Mucosa of descending colon (tissue), 3 donors: Measurements from ENCODE around the gene SSR4. TPM values are rescaled to one million over a fixed set of nuclear protein-coding genes. Genes with fewer than 3 reads are reported as not detected.

ENCODE experiments used
- ATAC-seq: fragments of 200-7000 bp; cut with Tn5 transposase; one replicate; pipeline ENCODE4 v1.9.1; 2020; ENCODE audit warnings: mild to moderate bottlenecking, moderate library complexity
- DNase-seq, 3 donors: peaks; one replicate each; pipeline ENCODE4 v3.0.0-alpha.2; 2020
- H3K36me3 ChIP-seq: fragments of 200-600 bp; one replicate; pipeline ENCODE4 v1.8.0; 2021; ENCODE audit warnings: low read depth, mild to moderate bottlenecking
- H3K4me1 ChIP-seq: fragments of 200-600 bp; one replicate; pipeline ENCODE4 v1.8.0; 2021; ENCODE audit warnings: low read depth, mild to moderate bottlenecking
- H3K4me3 ChIP-seq: fragments of 200-600 bp; one replicate; pipeline ENCODE4 v1.8.0; 2021; ENCODE audit warnings: mild to moderate bottlenecking
- H3K9me3 ChIP-seq: fragments of 200-600 bp; one replicate; pipeline ENCODE4 v1.8.0; 2021; ENCODE audit warnings: mild to moderate bottlenecking
- intact Hi-C, 2 donors: fragments of 100-400 bp; cut with DNase I in 1 of 2; cut with micrococcal nuclease in 1 of 2; formaldehyde crosslinking; loops; one replicate each; pipeline versions ENCODE4 v1.11.0 to v1.11.1; 2022; cut with DNase I, micrococcal nuclease
- total RNA-seq, 3 donors: library from RNA; stranded (reverse); fragmentation: NEBNext Ultra II Directional in 2 of 3; extraction: Animal tissue kit (Norgen Biotek cat#: 25700) in 2 of 3; gene quantifications; one replicate each; pipeline versions ENCODE4 v1.2.1 to v1.2.4, GENCODE V29; 2021 to 2023
- TF ChIP-seq, protein P1 (sequence below): fragments of 200-600 bp; IDR thresholded peaks from one replicate; pipeline ENCODE4 v1.8.0; 2022; ENCODE audit warnings: antibody characterized with exemption, mild to moderate bottlenecking
- donor health status: DM: no; HTN: no; CAD: no; lungs with moderate emphysema.
- donor health status: DM: no; HTN: no; CAD: no.
- donor health status: DM: no; HTN: yes; CAD: no.

Gene SSR4
- total RNA-seq, 3 donors from 2014 or later = 129 to 297 (median 174) TPM

GRCh38 chrX:153844509-153845082 is 50.1 kb downstream of the SSR4 start:
- no peaks in the 10 kb centered on the region for H3K9me3 ChIP-seq
- no peak for DNase-seq

DNA sequence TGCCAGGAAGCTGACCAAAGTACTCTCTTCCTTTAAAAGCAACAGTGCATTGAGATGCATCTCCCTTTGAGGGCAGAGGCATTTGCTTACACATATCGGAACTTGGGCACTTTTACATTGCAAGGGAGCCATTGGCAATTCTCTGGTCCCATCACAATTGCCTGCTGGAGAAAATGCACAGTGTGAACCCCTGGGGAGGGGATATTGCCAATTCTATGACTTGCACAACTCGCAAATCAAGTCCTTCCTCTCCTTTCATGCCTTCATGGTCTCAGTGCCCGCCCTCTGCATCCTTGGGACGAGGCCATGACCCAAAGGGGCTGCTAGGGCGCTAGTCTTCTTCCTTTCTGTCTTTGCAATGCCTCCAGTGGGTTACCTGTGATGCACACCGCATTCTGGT is 50.7 kb downstream of the SSR4 start:
- intact Hi-C loops = no loop called here
- no peak for ATAC-seq
- Histone ChIP-seq H3K4me3 (no peak overlapping the region), H3K9me3 (no peaks in the 10 kb centered on the region), H3K36me3 (no peaks in the 10 kb centered on the region), H3K4me1 (no peaks in the 10 kb centered on the region)
- DNase-seq = no peak
- TF ChIP-seq, protein P1, sequence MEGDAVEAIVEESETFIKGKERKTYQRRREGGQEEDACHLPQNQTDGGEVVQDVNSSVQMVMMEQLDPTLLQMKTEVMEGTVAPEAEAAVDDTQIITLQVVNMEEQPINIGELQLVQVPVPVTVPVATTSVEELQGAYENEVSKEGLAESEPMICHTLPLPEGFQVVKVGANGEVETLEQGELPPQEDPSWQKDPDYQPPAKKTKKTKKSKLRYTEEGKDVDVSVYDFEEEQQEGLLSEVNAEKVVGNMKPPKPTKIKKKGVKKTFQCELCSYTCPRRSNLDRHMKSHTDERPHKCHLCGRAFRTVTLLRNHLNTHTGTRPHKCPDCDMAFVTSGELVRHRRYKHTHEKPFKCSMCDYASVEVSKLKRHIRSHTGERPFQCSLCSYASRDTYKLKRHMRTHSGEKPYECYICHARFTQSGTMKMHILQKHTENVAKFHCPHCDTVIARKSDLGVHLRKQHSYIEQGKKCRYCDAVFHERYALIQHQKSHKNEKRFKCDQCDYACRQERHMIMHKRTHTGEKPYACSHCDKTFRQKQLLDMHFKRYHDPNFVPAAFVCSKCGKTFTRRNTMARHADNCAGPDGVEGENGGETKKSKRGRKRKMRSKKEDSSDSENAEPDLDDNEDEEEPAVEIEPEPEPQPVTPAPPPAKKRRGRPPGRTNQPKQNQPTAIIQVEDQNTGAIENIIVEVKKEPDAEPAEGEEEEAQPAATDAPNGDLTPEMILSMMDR = no peak

More at GRCh38 chrX:153844509-153845082, 50.1 kb downstream of the SSR4 start:
- TF ChIP-seq, protein P1 = no peak
- Histone ChIP-seq H3K4me3 (no peak overlapping the region), H3K36me3 (no peaks in the 10 kb centered on the region), H3K4me1 (no peaks in the 10 kb centered on the region)
- ATAC-seq = no peak
- intact Hi-C loops = no loop called here

DNA sequence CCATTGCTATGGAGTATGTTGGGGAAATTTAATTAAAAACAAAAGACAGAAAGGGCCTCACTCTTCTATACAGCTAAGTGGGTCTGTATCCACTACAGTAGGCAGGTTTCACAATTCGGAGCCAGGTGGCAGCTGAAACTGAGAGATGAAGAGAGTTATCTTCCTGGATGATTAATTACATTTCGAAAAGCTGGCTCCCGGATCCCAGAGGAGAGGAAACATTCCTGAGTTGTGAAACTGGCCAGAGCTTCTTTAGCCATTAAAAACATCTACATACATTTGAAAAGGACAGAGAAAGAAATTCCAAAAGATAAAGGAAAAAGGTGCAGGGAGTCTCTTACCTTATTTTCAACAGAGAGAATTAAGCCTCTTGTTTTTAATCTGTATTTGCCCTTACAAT is 51.4 kb downstream of the SSR4 start:
- TF ChIP-seq, protein P1 = no peak
- ATAC-seq = no peak
- Histone ChIP-seq H3K36me3 (no peaks in the 10 kb centered on the region), H3K9me3 (no peaks in the 10 kb centered on the region), H3K4me1 (no peaks in the 10 kb centered on the region), H3K4me3 (no peak overlapping the region)
- intact Hi-C loops = no loop called here
- no peak for DNase-seq

Other genes with a start within 250 kb of the SSR4 start
- gene CCNQ, start 195.5 kb upstream of the SSR4 start, total RNA-seq = 10 to 100 TPM; 13.1 to 19.9 (median 16.0) TPM
- not detected for gene DUSP9, start 147.5 kb upstream of the SSR4 start, total RNA-seq
- 10 to 100 TPM in 1 of 3 donors, 1 to 10 TPM in 2; 4.6 to 63.0 (median 5.5) TPM for gene PNCK, start 120.9 kb upstream of the SSR4 start, total RNA-seq
- gene SLC6A8, start 106.7 kb upstream of the SSR4 start, total RNA-seq = 100 to 1,000 TPM; 214 to 313 (median 251) TPM
- gene BCAP31, start 70.3 kb upstream of the SSR4 start, total RNA-seq = 100 to 1,000 TPM; 158 to 209 (median 181) TPM
- gene ABCD1, start 69.8 kb upstream of the SSR4 start, total RNA-seq = 10 to 100 TPM; 13.0 to 27.3 (median 13.0) TPM
- 10 to 100 TPM in 1 of 3 donors, 1 to 10 TPM in 2; 3.0 to 44.9 (median 3.3) TPM for gene PLXNB3, start 30.4 kb upstream of the SSR4 start, total RNA-seq
- 1 to 10 TPM in 2 of 3 donors, under 1 TPM in 1; 0.55 to 4.6 (median 1.0) TPM for gene SRPK3, start 13.6 kb upstream of the SSR4 start, total RNA-seq
- 10 to 100 TPM; 57.8 to 89.9 (median 79.3) TPM for gene IDH3G, start 293 bp upstream of the SSR4 start, total RNA-seq
- 10 to 100 TPM in 1 of 3 donors, 1 to 10 TPM in 2; 1.5 to 24.2 (median 2.8) TPM for gene PDZD4, start 35.9 kb downstream of the SSR4 start, total RNA-seq
- gene L1CAM, start 91.5 kb downstream of the SSR4 start, total RNA-seq = 10 to 100 TPM in 1 of 3 donors, 1 to 10 TPM in 2; 3.0 to 66.9 (median 7.0) TPM
- under 1 TPM; 0.43 to 0.78 (median 0.54) TPM for gene AVPR2, start 110.0 kb downstream of the SSR4 start, total RNA-seq
- gene ARHGAP4, start 131.6 kb downstream of the SSR4 start, total RNA-seq = 10 to 100 TPM; 35.0 to 47.8 (median 36.7) TPM
- gene NAA10, start 140.4 kb downstream of the SSR4 start, total RNA-seq = 10 to 100 TPM; 52.2 to 72.3 (median 68.9) TPM
- gene RENBP, start 150.0 kb downstream of the SSR4 start, total RNA-seq = 10 to 100 TPM in 2 of 3 donors, 1 to 10 TPM in 1; 3.5 to 21.2 (median 10.2) TPM
- gene HCFC1, start 177.2 kb downstream of the SSR4 start, total RNA-seq = 10 to 100 TPM; 36.3 to 56.5 (median 48.2) TPM
- gene TMEM187, start 178.1 kb downstream of the SSR4 start, total RNA-seq = 1 to 10 TPM; 4.8 to 7.9 (median 7.8) TPM
- 10 to 100 TPM; 66.5 to 96.0 (median 85.2) TPM for gene IRAK1, start 225.2 kb downstream of the SSR4 start, total RNA-seq